Cardiac fibroblast (primary cell): ENCODE results near the gene BEND6.

Experiments
- DNase-seq, 2 donors: peaks; one replicate each; pipeline versions ENCODE4 v3.0.0 to v3.0.0-alpha.2; 2010; ENCODE audit warnings: low read depth in 2 of 2
- H3K4me3 ChIP-seq, 2 donors: replicated peaks in 1 of 2; 1 replicate in 1 of 2; 2 replicates in 1 of 2; pipeline ENCODE4 v1.5.1; 2011; ENCODE audit warnings: low read depth in 2 of 2, low read length in 2 of 2, mild to moderate bottlenecking in 2 of 2, moderate library complexity in 1 of 2
- CTCF ChIP-seq: IDR thresholded peaks from one replicate; pipeline ENCODE4 v1.5.1; 2011; ENCODE audit warnings: low read depth, mild to moderate bottlenecking, low read length, inconsistent platforms

Gene BEND6

DNA sequence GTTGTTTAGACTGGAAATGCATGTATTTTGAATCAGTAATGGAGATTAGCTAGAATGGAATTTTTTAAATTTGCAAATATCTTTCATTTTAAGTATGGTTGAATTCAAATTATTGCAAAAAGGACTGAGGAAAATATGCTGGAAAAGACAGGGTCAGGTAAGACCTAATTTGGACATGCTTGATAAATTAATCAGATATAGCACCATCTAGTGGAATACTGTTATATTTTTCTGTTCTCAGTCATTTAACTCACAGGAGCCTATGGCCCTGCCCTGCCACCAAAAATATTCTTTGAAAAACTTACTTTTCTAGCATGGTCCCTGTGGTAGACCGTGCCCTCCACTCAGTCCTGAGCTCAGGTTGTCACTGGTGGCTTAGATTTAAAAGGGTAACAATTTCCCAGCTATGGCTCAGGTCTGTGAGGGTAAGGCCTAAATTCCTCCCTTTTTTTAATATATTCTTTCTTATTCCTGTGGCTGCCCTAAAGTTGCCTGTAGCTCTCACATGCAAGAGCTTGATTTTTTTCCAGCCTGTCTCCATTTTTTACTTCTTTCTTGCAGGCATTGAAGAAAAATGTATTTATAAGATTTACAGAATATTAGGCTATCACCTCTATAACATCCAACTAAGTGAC, 66.3 kb downstream of the BEND6 start:
- no peak overlapping the region for H3K4me3 ChIP-seq
- peak; percentile 72 to 75 for DNase-seq
- TF ChIP-seq CTCF, result peak; percentile 38

- TF ChIP-seq CTCF, result no peak
- DNase-seq, result no peak
- H3K4me3 ChIP-seq, result no peak overlapping the region
These were observed 69.4 kb downstream of the BEND6 start for GRCh38 chr6:57024321-57024720.

GRCh38 chr6:57024775-57025174, 69.9 kb downstream of the BEND6 start:
- no peak for TF ChIP-seq CTCF
- DNase-seq, result no peak
- no peak overlapping the region for H3K4me3 ChIP-seq

- H3K4me3 ChIP-seq, result no peak overlapping the region
- no peak for DNase-seq
- TF ChIP-seq CTCF, result no peak
These were observed 71.1 kb downstream of the BEND6 start for GRCh38 chr6:57026001-57026400.

DNA sequence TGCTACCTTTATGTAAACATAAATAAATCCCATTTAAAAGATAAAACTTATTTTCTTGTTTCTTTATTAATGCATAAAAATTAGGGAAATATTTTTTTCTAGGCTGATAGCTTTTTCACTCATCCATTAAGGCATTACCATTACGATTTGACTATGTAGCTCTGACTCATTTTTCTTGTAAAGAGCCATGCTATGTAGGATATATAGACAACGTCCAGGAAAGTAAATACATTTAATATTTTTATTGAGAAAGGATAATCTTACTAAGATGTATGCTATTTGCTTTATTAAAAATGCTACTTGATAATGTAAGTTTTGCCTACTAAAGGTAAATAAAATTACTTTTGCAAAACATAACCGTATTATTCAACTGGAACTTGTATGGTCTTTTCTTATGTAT, 72.4 kb downstream of the BEND6 start:
- TF ChIP-seq CTCF, result no peak
- H3K4me3 ChIP-seq, result no peak overlapping the region
- DNase-seq, result no peak

DNA sequence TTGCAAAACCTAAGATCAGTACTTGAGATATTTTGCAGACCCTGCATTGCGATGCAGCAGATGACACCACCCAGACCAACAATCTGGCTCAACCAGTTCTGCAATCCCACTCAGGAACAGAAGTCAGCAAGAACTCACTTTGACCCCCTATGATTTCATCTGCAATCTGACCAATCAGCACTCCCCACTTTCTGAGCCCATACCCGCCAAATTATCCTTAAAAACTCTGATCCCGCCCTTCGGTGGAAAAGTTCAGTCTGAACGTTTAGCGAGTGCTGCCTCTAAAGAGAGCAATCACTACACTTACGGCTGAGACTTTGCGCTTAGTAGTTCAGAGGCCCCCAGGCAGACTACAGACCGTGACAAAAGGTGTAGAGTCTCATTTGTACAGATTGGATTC, 74.3 kb downstream of the BEND6 start:
- DNase-seq, result no peak
- TF ChIP-seq CTCF, result no peak
- no peak overlapping the region for H3K4me3 ChIP-seq

- no peak for DNase-seq
- TF ChIP-seq CTCF, result no peak
These were observed 78.3 kb downstream of the BEND6 start for GRCh38 chr6:57033228-57033627.

More at GRCh38 chr6:57033228-57033627, 78.3 kb downstream of the BEND6 start:
- H3K4me3 ChIP-seq, result no peak overlapping the region
